NCI-H345 treated with DMSO at 0.1 percent for 48 hours (cell line): ENCODE results near the gene ZNRF1.
"Not testable (repeated sequence)": the region's sequence is repeated elsewhere in the genome, so short reads cannot be mapped to it uniquely, and the experiment has no call there.

Source experiments
- DNase-seq: peaks from one replicate; lab custom pipeline; 2025; ENCODE audit not compliant: unreplicated experiment; lab: John Stamatoyannopoulos, UW

ZNRF1 gene

DNA sequence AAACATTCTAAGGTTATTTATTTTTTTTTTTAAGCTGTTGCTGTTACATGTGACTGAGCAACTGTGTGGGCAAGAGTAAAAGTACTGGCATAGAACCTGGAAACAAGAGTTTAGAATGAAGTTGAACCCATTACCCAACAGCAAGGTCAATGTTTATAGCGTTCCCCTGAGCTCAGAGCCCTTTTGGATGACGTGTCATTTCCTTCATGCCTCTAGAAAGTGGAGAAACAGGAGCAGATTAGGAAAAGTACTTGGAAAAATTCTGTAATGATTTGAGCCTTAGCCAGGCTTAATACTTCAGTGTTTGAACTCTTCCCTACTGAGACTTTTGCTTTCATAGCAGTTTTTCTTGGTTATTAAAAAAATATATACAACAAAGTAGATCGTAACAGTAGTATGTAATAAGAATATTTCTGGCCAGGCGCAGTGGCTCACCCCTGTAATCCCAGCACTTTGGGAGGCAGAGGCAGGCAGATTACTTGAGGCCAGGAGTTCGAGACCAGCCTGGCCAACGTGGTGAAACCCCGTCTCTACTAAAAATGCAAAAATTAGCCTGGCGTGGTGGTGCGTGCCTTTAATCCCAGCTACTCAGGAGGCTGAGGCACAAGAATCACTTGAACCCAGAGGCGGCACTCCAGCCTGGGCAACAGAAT, 27.5 kb downstream of the ZNRF1 start:
- not testable (repeated sequence) for DNase-seq

DNA sequence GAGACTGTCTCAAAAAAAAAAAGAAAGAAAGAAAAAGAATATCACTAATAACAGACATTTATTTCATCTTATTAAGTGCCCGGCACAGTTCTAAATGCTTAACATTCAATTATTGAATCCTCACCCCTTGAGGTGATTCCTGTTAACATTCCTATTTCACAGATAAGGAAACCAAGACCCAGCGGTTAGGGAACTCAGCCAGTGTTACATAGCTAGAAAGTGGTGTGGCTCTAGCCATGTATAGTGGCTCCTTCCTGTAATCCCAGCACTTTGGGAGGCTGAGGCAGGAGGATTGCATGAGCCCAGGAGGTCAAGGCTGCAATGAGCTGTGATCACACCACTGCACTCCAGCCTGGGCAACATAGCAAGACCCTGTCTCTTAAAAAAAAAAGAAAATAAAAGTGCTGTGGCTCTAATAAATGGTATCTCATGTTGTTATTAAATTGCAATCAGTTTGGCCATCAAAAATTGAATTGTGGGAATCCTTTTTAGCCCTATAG, 28.1 kb downstream of the ZNRF1 start:
- DNase-seq: no peak

DNA sequence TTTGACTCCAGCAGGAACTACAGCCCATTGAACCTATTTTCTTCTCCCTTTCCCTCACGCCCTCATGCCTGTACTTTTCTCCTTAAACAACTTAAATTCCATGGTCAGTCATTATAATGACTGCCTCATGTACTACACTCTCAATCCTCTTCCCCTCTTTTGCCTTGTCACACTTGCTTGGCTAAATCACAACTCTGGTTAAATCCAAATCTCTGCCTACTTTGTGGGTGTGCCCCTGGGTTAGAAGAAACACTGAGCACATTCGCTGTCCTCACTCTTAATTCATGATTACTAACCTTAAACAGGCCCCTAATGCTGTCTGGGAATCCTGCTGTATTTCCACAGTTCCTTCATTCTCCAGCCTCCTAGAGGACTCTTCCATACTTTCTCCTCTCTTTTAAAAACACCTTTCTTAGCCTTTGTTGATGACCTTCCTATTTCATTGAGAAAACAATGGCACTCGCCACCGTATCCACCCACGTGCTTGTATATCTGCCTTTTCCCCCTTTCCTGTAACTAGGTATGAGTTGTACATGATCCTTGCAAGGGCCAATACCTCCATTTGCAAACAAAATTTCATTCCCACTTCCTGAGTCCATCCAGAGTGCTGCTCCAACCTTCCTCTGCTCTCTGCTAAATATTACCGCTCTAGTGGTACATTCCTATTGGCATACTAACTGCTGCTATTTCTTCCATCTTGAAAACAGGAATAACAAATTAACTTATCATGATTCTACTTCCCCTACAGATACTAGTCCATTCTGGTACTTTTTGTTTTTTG, 28.9 kb downstream of the ZNRF1 start:
- no peak for DNase-seq

DNA sequence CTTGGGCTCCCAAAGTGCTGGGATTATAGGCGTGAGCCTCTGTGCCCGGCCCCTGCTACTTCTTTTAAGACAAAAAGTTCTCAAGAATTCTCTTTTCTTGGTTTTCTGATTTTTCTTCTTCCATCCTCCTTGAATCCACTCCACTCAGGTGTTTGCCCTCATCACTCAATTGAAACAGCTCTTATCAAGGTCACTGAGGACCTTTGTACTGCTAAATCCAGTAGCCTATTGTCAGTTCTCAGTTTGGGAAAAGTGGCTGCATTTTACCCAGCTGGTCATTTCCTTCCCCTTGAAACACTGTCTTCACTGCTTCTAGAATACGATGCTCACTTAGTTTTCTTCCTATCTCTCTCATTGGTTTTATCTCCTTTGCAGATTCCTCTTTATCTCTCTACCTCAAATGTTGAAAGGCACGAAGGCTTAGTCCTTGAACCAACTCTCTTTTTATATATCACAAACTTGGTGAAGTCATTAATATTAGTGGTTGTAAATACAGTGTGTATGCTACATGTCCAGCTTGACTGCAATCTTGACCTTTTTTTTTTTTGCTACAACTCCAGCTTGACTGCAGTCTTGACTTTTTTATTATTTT, 29.8 kb downstream of the ZNRF1 start:
- no peak for DNase-seq

DNA sequence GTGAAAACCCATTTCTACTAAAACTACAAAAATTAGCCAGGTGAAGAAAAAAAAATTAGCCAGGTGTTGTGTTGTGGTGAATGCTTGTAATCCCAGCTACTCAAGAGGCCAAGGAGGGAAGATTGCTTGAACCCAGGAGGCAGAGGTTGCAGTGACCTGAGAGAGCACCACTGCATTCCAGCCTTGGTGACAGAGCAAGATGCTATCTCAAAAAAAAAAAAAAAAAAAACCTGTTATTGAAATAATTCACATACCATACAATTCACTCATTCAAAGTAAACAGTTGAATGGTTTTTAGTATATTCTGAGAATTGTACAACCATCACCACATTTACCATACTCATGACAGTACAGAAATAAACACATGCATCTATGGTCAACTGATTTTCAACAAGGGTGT, 31.0 kb downstream of the ZNRF1 start:
- DNase-seq: no peak

DNA sequence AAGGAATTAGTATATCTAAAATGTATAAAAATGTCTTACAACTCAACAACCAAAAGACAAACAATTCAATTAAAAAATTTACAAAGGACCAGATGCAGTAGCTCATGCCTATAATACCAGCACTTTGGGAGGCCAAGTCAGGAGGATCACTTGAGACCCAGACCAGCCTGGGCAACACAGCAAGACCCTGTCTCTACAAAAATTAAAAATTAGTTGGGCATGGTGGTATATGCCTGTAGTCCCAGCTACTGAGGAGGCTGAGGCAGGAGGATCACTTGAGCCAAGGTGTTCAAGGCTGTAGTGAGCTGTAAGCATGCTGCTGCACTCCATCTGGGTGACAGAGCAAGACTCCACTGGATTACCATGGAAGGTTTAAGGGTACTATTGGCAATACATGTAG, 33.8 kb downstream of the ZNRF1 start:
- no peak for DNase-seq

DNA sequence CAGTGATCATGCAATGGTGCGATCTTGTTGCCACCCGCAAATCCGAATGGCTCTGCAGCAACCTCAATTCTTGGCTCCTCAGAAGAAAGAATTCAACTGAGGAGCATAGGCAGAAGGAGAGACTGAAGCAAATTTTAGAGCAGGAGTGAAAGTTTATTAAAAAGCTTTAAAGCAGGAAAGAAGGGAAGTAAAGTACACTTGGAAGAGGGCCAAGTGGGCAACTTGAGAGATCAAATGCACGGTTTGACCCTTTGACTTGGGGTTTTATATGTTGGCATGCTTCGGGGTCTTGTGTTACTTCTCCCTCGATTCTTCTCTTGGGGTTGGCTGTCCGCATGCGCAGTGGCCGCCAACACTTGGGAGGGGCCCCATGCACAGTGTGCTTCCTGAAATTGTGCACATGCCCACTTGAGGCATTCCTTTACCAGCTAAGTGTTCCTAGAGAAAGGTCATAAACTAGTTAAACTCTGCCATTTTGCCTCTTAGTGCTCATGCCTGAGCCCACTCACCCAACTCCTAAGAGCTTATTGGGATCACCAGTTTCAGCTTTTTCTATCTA, 36.7 kb downstream of the ZNRF1 start:
- no peak for DNase-seq

DNA sequence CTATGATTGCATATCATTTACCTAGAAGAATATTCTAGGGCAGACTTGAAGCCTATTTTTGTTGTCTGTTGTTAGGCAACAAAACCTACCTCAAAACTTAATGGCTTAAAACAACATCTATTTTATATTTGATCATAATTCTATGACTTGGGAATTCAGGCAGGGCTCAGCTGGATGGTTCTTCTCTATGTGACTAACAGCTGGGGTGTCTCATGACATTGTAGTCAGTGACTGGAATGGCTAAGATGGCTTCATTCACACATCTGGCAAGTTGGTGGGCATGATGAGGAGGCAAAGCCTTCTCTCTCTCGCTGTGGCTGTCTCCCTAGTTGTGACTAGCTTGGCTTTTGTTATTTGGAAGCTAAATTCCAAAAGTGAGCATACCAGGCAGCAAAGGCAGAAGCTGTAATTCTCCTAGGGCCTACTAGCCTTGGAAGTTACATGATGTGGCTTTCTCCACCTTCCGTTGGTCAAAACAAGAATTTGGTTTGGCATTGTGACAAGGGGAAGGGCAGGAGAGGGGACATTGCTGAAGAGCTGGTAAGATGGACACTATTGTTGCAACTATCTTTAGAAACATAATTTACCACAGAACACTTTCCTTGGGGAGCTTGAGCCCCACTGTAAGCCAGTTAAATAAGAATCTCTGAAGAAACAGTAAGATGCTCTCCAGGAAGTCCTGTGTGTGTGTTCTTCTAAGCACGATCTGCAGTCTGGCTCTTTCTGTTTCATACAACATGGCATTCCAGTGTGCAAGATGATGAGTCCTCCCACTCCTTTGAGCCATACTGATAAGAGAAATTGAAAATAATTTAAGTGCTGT, 39.4 kb downstream of the ZNRF1 start:
- no peak for DNase-seq

DNA sequence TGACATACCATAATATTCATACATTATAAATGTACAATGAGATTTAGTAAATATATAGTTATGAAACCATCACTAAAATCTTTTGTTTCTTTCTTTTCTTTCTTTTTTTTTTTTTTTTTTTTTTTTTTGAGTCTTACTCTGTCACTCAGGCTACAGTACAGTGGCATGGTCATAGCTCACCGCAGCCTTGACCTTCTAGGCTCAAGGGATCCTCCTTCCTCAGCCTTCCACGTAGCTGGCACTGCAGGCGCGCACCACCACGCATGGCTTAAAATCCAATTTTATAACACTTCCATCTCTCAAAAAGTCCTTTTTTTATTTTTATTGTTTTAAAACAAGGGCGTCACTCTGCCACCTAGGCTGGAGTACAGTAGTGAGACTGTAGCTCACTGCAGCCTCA, 41.1 kb downstream of the ZNRF1 start:
- no peak for DNase-seq

DNA sequence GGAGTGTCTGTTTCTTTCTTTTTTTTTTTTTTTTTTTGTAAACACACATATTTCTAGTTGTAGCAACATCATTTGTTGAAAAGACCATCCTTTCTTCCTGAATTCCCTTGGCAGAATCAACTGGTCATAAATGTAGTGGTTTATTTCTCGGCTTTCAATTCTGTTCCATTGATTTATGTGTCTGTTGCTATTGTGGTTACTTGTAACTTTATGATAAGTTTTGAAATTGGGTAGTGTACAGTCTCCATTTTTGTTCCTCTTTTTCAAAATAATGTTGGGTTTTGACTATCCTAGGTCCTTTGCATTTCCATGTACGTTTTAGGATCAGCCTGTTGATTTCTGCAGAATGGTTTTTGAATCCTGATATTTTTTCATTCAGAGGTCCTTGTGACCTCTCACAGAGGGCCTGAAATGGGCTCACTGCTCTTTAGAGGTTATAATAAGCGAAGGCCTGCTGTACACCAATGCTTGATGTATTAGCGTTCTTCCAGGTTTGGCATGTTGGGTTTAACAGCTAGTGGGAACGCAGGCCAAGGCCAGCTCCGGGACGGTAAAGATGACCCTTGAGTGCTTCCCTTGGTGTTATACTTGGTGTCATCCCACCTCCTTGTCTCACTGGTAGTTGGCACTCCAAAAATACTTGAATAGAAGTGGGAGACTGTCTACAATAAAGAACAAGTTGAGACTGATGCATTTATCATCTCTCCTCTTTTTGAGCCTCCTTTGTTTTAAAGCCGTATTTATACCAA, 43.8 kb downstream of the ZNRF1 start:
- DNase-seq: no peak

DNA sequence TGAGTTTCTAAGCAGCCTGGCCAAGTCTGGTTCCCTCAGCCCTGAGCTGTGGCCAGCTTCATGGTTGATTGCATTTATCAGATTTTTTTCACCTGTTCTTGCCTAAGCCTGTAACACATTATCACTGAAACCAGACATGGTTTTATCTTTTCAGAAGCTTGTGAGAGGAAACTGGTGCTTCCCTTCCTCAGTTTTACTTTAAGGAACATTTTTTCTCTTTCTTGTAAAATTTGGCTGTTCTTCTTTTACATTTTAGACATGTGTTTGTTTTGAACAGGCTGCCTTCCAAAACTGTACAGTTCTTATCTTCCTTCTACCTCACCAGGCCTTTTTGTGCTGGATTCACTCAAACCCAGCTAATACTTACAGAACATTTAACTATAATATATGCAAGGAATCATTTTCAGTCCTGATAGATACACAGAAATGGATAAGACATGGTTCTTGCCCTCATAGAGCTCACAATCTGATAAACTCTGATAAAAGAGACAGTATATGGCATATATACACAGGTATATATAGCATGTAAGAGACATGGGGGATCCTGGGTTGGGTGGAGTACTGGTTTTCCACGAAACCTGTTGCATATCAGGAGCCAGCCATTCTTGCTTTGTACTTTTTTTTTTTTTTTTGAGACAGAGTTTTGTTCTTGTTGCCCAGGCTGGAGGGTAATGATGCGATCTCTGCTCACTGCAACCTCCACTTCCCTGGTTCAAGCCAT, 44.5 kb downstream of the ZNRF1 start:
- DNase-seq: no peak

DNA sequence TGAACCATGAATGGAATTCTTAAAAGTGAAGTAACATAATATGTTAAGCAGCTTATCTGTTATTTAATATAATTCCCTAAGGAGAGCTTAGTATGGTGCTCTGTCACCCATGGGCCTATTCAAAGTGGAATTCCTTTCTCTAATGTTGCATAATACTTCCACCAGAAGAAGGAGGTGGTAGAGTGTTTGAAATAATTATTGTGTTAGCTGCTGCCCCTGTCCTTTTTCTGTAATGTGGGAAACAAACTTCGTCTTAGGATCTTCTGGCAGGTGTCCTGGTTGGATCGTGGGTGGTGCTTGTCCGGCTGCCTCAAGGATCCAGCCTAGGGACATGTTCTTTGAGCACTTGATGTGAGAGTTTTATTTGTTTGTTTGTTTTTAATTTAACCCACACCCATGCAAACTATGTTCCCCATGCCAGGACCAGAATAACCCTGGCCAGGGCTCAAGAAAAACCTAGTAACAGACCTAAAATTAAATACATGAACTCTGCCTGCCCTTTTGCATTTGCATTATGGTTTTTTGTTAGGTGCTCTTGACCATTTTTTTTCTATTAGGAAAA, 46.1 kb downstream of the ZNRF1 start:
- DNase-seq: no peak

DNA sequence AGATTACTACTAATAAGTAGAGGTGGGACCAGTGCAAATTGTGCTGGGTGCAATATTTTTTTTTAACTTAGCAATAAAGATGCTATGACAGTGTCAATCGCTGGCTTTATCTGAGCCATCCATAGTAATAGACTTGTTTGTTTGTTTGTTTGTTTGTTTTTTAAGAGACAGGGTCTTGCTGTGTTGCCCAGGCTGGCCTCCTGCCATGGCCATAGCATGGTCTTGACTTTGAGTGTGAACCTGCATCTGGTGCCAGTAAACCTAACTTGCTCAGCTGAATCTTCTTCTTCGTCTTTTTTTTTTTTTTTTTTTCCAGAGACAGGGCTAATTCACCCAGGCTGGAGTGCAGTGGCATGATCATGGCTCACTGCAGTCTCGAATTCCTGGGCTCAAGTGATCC, 46.6 kb downstream of the ZNRF1 start:
- DNase-seq: no peak

DNA sequence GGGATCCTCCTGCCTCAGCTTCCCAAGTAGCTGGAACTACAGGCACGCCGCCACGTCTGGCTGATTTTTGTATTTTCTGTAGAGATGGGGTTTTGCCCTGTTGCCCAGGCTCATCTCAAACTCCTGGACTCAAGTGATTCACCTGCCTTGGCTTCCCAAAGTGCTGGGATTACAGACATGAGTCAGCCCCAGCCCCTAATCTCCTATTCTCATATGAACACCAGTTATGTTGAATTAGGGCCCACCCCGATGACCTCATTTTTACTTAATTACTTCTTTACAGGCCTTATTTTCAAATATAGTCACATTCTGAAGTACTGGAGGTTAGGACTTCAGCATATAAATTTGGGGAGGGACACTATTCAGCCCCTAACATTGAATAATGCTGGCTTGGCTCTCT, 49.2 kb downstream of the ZNRF1 start:
- no peak for DNase-seq

DNA sequence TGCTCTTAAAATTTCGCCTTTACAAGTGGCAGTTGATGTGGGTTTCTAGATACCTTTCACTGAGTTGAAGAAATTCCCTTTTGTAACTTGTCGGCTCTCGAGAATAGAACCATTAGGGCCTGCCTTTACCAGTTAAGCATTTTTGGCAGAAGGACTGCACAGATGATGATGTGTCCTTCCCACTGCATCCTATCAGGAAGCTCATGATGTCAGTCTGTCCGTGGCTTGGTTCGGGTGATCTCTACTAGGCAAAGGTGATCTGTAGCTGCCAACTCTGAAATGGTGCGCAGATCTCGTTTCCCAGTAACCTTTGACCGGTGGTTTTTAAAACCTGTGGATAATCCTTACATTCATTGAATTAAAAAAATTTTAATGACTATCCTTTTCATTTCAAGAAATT, 49.7 kb downstream of the ZNRF1 start:
- no peak for DNase-seq

DNA sequence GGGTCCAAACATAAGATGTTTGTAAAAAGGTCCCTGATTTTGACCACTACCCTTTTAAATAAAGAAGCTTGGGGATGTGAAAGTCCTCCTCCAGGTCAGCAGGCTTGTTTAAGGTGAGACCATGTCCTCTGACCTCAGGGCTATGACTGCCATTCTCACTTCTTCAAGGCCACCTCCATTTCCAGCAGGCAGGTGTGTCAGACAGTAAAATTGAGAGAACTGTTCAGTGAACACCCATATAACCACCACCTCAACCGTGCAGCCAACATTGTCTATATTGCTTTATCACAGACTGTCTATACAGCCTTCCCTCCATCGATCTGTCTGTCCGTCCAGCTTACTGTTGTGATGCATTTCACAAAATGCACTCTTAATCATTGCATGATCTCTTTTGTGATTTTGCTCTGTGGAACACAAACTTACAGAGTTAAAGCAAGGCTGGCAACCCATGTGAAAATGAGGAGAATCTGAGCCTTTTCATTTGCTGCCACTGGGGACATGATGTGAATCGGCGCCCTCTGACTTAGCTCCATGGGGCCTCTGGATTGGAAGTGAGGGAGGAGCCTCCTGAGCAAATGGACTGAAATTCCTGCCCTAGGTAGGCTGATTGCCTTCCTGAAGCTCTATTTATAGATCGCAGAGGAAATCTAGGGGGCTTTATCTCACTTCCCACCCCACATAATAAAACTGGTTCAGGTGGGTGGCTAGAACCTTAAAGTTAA, 53.8 kb downstream of the ZNRF1 start:
- no peak for DNase-seq

DNA sequence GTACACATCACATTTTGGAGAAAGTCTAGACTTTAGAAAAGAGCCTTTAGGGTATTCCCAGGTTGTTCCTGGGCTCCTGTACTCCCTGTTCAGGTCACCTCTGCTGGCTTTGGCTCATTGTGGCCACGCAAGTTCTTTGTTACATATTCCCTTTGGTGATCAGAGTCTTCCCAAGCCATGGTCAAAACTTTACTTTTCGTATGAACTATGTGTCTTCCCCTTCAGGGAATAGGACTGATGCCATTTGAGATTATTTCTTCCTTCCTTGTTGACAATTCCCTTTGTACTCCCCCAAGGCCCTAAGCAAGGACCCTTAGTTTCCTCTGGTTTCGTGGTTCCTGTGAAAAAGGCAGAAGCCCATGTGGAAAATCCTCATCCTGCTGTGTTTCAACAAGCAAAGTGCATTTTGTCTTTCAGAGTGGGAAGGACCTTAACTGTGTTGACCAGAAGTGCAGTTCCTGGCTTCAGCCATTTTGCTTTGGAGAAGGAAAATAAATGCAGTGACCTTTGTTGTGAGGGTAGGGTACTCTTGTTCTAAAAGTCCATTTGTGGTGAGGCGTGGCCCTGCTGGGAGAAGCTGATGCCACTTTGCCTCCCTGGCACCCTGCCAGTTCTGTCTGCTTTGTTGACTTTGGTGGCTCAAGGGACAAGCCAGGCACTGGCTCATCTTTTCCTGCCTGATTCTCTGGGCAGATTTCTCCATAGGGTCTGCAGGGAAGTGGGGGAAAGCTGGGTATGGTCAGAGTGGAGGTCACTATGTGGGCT, 55.1 kb downstream of the ZNRF1 start:
- DNase-seq: peak; percentile 52

DNA sequence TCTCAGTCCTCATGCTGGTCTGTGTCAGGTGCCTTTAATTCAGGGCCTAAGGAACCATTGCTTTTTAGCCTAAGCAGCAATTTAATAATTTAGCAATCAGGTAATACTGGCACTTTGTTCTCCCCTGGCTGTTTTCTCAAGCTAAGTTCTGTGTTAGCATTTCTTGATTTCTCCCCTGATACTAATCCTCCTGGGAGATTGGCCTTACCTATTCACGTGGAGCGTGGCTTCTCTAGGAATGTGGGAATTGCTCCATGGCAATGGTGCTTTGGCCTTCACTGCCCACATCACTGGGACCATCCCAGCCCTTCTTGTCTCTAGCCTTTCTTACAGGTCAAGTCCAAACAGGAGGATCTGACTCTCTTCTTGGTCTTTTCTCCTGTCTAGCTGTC, 55.7 kb downstream of the ZNRF1 start:
- DNase-seq: no peak
